ENCODE data around the gene SPSB2. TPM values are rescaled to one million over a fixed set of nuclear protein-coding genes. Genes with fewer than 3 reads are reported as not detected.

The SPSB2 gene
- total and polyA plus RNA-seq, 5 donors = 2.5 to 4.6 (median 4.0) TPM

GRCh38 chr12:6838854-6839253 lies 34.2 kb downstream of the SPSB2 start:
- no peak overlapping the region for H3K4me3 ChIP-seq (ENCODE audit: low read length)
- H3K9me3 ChIP-seq (ENCODE audit: control insufficient read depth, low read length) = no peaks in the 10 kb centered on the region
- no peaks in the 10 kb centered on the region for H3K27me3 ChIP-seq (ENCODE audit: control insufficient read depth, insufficient read depth)
- WGBS = 90% methylated on average over 16 of the region's 16 CpGs
- H3K4me1 ChIP-seq (ENCODE audit: control insufficient read depth, insufficient read depth, low read length) = no peaks in the 10 kb centered on the region
- no peak overlapping the region for H3K27ac ChIP-seq (ENCODE audit: low read length)
- intact Hi-C loops (cut with DNase I) = no loop called here
- DNase-seq = peak in 1 of 3 donors; percentile 60
- ATAC-seq = peak in 1 of 2 donors; percentile 1

GRCh38 chr12:6837370-6838060 lies 35.6 kb downstream of the SPSB2 start:
- 92% methylated on average over 26 of the region's 26 CpGs for WGBS

GRCh38 chr12:6836851-6837250 lies 36.3 kb downstream of the SPSB2 start:
- H3K27me3 ChIP-seq (ENCODE audit: control insufficient read depth, insufficient read depth) = no peaks in the 10 kb centered on the region
- H3K4me1 ChIP-seq (ENCODE audit: control insufficient read depth, insufficient read depth, low read length) = no peaks in the 10 kb centered on the region
- DNase-seq (peak in 1 of 3 donors; percentile 50), ATAC-seq (no peak)
- no peak overlapping the region for H3K27ac ChIP-seq (ENCODE audit: low read length)
- WGBS = 88% methylated on average over 16 of the region's 16 CpGs
- H3K4me3 ChIP-seq (ENCODE audit: low read length) = no peak overlapping the region
- H3K9me3 ChIP-seq (ENCODE audit: control insufficient read depth, low read length) = no peaks in the 10 kb centered on the region
- intact Hi-C loops (cut with DNase I) = no loop called here

More at GRCh38 chr12:6837370-6838060, 35.6 kb downstream of the SPSB2 start:
- no peaks in the 10 kb centered on the region for H3K4me1 ChIP-seq (ENCODE audit: control insufficient read depth, insufficient read depth, low read length)
- H3K9me3 ChIP-seq (ENCODE audit: control insufficient read depth, low read length) = no peaks in the 10 kb centered on the region
- intact Hi-C loops (cut with DNase I) = no loop called here
- no peaks in the 10 kb centered on the region for H3K27me3 ChIP-seq (ENCODE audit: control insufficient read depth, insufficient read depth)
- no peak overlapping the region for H3K4me3 ChIP-seq (ENCODE audit: low read length)
- peak in 1 of 3 donors; percentile 48 for DNase-seq
- no peak overlapping the region for H3K27ac ChIP-seq (ENCODE audit: low read length)
- ATAC-seq = no peak

- ATAC-seq (no peak), DNase-seq (peak in 1 of 3 donors; percentile 29)
- H3K4me1 ChIP-seq (ENCODE audit: control insufficient read depth, insufficient read depth, low read length) = no peaks in the 10 kb centered on the region
- no peak overlapping the region for H3K4me3 ChIP-seq (ENCODE audit: low read length)
- H3K27ac ChIP-seq (ENCODE audit: low read length) = no peak overlapping the region
- H3K27me3 ChIP-seq (ENCODE audit: control insufficient read depth, insufficient read depth) = no peaks in the 10 kb centered on the region
- H3K9me3 ChIP-seq (ENCODE audit: control insufficient read depth, low read length) = no peaks in the 10 kb centered on the region
- 84% methylated on average over 5 of the region's 5 CpGs for WGBS
- intact Hi-C loops (cut with DNase I) = no loop called here
These were observed 38.2 kb downstream of the SPSB2 start for GRCh38 chr12:6834873-6835272.

- no peak overlapping the region for H3K27ac ChIP-seq (ENCODE audit: low read length)
- H3K4me1 ChIP-seq (ENCODE audit: control insufficient read depth, insufficient read depth, low read length) = no peaks in the 10 kb centered on the region
- ATAC-seq (no peak), DNase-seq (no peak)
- H3K9me3 ChIP-seq (ENCODE audit: control insufficient read depth, low read length) = no peaks in the 10 kb centered on the region
- H3K4me3 ChIP-seq (ENCODE audit: low read length) = peak overlapping the region; percentile 2
- no peaks in the 10 kb centered on the region for H3K27me3 ChIP-seq (ENCODE audit: control insufficient read depth, insufficient read depth)
- intact Hi-C loops (cut with DNase I) = no loop called here
- 73% methylated on average over 1 of the region's 1 CpG for WGBS
These were observed 38.8 kb downstream of the SPSB2 start for GRCh38 chr12:6834254-6834653.

GRCh38 chr12:6833189-6833890 lies 39.8 kb downstream of the SPSB2 start:
- 67% methylated on average over 6 of the region's 6 CpGs for WGBS
- intact Hi-C loops (cut with DNase I) = no loop called here
- Histone ChIP-seq H3K4me1 (ENCODE audit: control insufficient read depth, insufficient read depth, low read length) (no peaks in the 10 kb centered on the region), H3K27me3 (ENCODE audit: control insufficient read depth, insufficient read depth) (no peaks in the 10 kb centered on the region), H3K4me3 (ENCODE audit: low read length) (peak overlapping the region; percentile 2), H3K27ac (ENCODE audit: low read length) (peak overlapping the region; percentile 73), H3K9me3 (ENCODE audit: control insufficient read depth, low read length) (no peaks in the 10 kb centered on the region)
- peak in 1 of 2 donors; percentile 6 for ATAC-seq
- DNase-seq = no peak

GRCh38 chr12:6832125-6832524 lies 41.0 kb downstream of the SPSB2 start:
- Histone ChIP-seq H3K4me1 (ENCODE audit: control insufficient read depth, insufficient read depth, low read length) (peaks cover 2% of the 10 kb centered on the region), H3K9me3 (ENCODE audit: control insufficient read depth, low read length) (no peaks in the 10 kb centered on the region), H3K27ac (ENCODE audit: low read length) (no peak overlapping the region), H3K27me3 (ENCODE audit: control insufficient read depth, insufficient read depth) (no peaks in the 10 kb centered on the region), H3K4me3 (ENCODE audit: low read length) (no peak overlapping the region)
- intact Hi-C loops (cut with DNase I) = no loop called here
- no peak for ATAC-seq
- DNase-seq = no peak
- 79% methylated on average over 4 of the region's 4 CpGs for WGBS

GRCh38 chr12:6831450-6831995 lies 41.6 kb downstream of the SPSB2 start:
- ATAC-seq (no peak), DNase-seq (no peak)
- Histone ChIP-seq H3K4me1 (ENCODE audit: control insufficient read depth, insufficient read depth, low read length) (peaks cover 2% of the 10 kb centered on the region), H3K27ac (ENCODE audit: low read length) (no peak overlapping the region), H3K4me3 (ENCODE audit: low read length) (no peak overlapping the region), H3K9me3 (ENCODE audit: control insufficient read depth, low read length) (no peaks in the 10 kb centered on the region), H3K27me3 (ENCODE audit: control insufficient read depth, insufficient read depth) (no peaks in the 10 kb centered on the region)
- 83% methylated on average over 12 of the region's 12 CpGs for WGBS
- intact Hi-C loops (cut with DNase I) = no loop called here

GRCh38 chr12:6830999-6831398 lies 42.1 kb downstream of the SPSB2 start:
- ATAC-seq (no peak), DNase-seq (no peak)
- WGBS = 87% methylated on average over 6 of the region's 6 CpGs
- Histone ChIP-seq H3K27ac (ENCODE audit: low read length) (no peak overlapping the region), H3K9me3 (ENCODE audit: control insufficient read depth, low read length) (no peaks in the 10 kb centered on the region), H3K4me3 (ENCODE audit: low read length) (no peak overlapping the region), H3K4me1 (ENCODE audit: control insufficient read depth, insufficient read depth, low read length) (peaks cover 2% of the 10 kb centered on the region), H3K27me3 (ENCODE audit: control insufficient read depth, insufficient read depth) (no peaks in the 10 kb centered on the region)
- intact Hi-C loops (cut with DNase I) = no loop called here

- peaks cover 2% of the 10 kb centered on the region for H3K4me1 ChIP-seq (ENCODE audit: control insufficient read depth, insufficient read depth, low read length)
- no peak overlapping the region for H3K27ac ChIP-seq (ENCODE audit: low read length)
- no peak for ATAC-seq
- H3K4me3 ChIP-seq (ENCODE audit: low read length) = no peak overlapping the region
- intact Hi-C loops (cut with DNase I) = no loop called here
- 78% methylated on average over 11 of the region's 11 CpGs for WGBS
- no peaks in the 10 kb centered on the region for H3K9me3 ChIP-seq (ENCODE audit: control insufficient read depth, low read length)
- no peaks in the 10 kb centered on the region for H3K27me3 ChIP-seq (ENCODE audit: control insufficient read depth, insufficient read depth)
- no peak for DNase-seq
These were observed 42.7 kb downstream of the SPSB2 start for GRCh38 chr12:6830286-6830890.
